H1 (cell line): Measurements from ENCODE around the gene SIK1. TPM values are rescaled to one million over a fixed set of nuclear protein-coding genes. Genes with fewer than 3 reads are reported as not detected.

ENCODE experiments used
- TAF7 ChIP-seq: optimal IDR thresholded peaks from 2 replicates; pipeline ENCODE3; 2011; ENCODE audit warnings: low read depth, mild to moderate bottlenecking, inconsistent platforms, low read length, moderate library complexity, borderline replicate concordance
- polyA plus RNA-seq, 7 experiments: library from polyadenylated mRNA; depleted of rRNA in 3 of 7; stranded (reverse) in 5 of 7; unstranded in 2 of 7; fragments of >200 nt in 5 of 7; fragments of 200-250 nt in 2 of 7; gene quantifications; 1 replicate in 5 of 7; 2 replicates in 1 of 7; 4 replicates in 1 of 7; pipeline versions ENCODE4 v1.2.1 to v1.2.3, GENCODE V29; 2011 to 2013; ENCODE audit warnings: missing spikeins in 2 of 7, mixed read lengths in 2 of 7
- total RNA-seq: library from RNA; stranded (reverse); fragmentation: NEBNext Ultra II Directional; extraction: Animal tissue kit (Norgen Biotek cat#: 25700); gene quantifications from 2 replicates; pipeline ENCODE4 v1.2.1, GENCODE V29; 2021

Gene SIK1
- total and polyA plus RNA-seq, 2 of the 8 experiments (the other 6 are each of a cell fraction or from before 2014, with no cell fraction given), result 1.5 to 6.7 TPM

- TF ChIP-seq TAF7, result no peak
- TF ChIP-seq, all 59 proteins: peak for 0
Observed at GRCh38 chr21:43369596-43370090, 57.3 kb downstream of the SIK1 start (continued).
